ENCODE data around the gene RSL1D1. TPM values are rescaled to one million over a fixed set of nuclear protein-coding genes. Genes with fewer than 3 reads are reported as not detected.

The RSL1D1 gene
- polyA plus RNA-seq, 1 donor from 2014 or later: 61.2 TPM

- Histone ChIP-seq H3K27ac (ENCODE audit: low read length) (no peak overlapping the region), H3K79me2 (replicated peaks; ENCODE audit: insufficient read depth, low read length) (peaks cover 65% of the 10 kb centered on the region), H4K20me1 (ENCODE audit: insufficient read depth) (no peaks in the 10 kb centered on the region), H3K36me3 (ENCODE audit: insufficient read depth, low read length) (no peaks in the 10 kb centered on the region), H3K9me3 (ENCODE audit: low read length) (no peaks in the 10 kb centered on the region), H3K4me3 (ENCODE audit: low read length) (no peak overlapping the region), H3K27me3 (ENCODE audit: insufficient read depth, low read depth, low read length) (no peaks in the 10 kb centered on the region), H3F3A (ENCODE audit: insufficient read depth, low read length, poor library complexity, severe bottlenecking) (no peaks in the 10 kb centered on the region), H3K9me2 (ENCODE audit: insufficient read depth, low read length) (no peaks in the 10 kb centered on the region), H3K4me2 (ENCODE audit: low read length) (no peak overlapping the region), H2AFZ (ENCODE audit: low read depth, low read length) (no peak overlapping the region), H3K9ac (ENCODE audit: low read length) (no peak overlapping the region)
- no peak for TF ChIP-seq EZH2 (IDR thresholded peaks at IDR 0.05; ENCODE audit: borderline replicate concordance, insufficient read depth, low read length, poor library complexity, severe bottlenecking)
- no peak for TF ChIP-seq MXI1 (conservative IDR thresholded peaks at IDR 0.05; ENCODE audit: poor library complexity, severe bottlenecking)
- no peak for TF ChIP-seq POLR2AphosphoS5 (IDR thresholded peaks at IDR 0.05)
- TF ChIP-seq, protein P1, sequence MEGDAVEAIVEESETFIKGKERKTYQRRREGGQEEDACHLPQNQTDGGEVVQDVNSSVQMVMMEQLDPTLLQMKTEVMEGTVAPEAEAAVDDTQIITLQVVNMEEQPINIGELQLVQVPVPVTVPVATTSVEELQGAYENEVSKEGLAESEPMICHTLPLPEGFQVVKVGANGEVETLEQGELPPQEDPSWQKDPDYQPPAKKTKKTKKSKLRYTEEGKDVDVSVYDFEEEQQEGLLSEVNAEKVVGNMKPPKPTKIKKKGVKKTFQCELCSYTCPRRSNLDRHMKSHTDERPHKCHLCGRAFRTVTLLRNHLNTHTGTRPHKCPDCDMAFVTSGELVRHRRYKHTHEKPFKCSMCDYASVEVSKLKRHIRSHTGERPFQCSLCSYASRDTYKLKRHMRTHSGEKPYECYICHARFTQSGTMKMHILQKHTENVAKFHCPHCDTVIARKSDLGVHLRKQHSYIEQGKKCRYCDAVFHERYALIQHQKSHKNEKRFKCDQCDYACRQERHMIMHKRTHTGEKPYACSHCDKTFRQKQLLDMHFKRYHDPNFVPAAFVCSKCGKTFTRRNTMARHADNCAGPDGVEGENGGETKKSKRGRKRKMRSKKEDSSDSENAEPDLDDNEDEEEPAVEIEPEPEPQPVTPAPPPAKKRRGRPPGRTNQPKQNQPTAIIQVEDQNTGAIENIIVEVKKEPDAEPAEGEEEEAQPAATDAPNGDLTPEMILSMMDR (IDR thresholded peaks at IDR 0.05; ENCODE audit: poor library complexity, severe bottlenecking): no peak
These were observed 57.5 kb downstream of the RSL1D1 start for GRCh38 chr16:11793840-11794239.

DNA sequence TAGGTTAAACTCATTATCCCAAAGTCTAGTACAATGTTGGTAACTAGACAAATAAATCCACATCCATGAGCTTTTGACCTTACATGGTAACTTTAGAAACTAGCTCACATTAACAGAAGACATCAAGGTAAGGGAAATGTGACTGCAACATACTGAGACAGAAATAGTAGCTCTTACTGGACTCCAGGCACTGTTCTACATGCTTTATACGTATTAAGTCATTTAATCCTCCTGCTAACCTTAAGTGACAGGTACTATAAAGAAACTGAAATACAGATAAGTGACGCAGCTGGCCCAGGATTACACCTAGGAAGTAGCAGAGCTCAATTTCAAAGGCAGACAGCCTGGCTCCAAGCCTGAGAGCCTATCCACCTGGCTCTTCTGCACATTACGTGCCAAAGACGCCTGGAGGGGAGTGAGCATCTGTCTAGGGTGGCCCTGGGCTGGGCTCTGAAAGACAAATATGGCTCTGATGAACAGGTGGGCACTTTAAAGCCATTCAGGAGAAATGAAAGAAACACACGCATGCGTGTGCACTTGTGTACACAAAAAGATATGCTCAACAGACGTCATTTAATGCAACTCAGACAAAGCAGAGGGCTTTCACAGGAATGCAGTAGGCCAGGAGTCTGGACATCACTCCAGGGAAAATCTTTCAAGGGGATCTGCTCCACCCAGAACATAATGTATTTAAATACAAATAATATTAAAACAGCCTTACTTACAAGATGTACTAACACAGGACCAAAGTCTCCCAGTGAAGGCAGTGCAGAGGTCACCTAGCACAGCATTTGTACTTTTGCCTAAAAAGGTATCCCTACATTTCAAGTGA lies 58.7 kb downstream of the RSL1D1 start:
- Histone ChIP-seq H3K9ac (ENCODE audit: low read length) (no peak overlapping the region), H3K27ac (ENCODE audit: low read length) (no peak overlapping the region), H2AFZ (ENCODE audit: low read depth, low read length) (no peak overlapping the region), H3K36me3 (ENCODE audit: insufficient read depth, low read length) (no peaks in the 10 kb centered on the region), H3F3A (ENCODE audit: insufficient read depth, low read length, poor library complexity, severe bottlenecking) (no peaks in the 10 kb centered on the region), H3K9me2 (ENCODE audit: insufficient read depth, low read length) (no peaks in the 10 kb centered on the region), H3K9me3 (ENCODE audit: low read length) (no peaks in the 10 kb centered on the region), H3K4me3 (ENCODE audit: low read length) (no peak overlapping the region), H3K4me2 (ENCODE audit: low read length) (no peak overlapping the region), H4K20me1 (ENCODE audit: insufficient read depth) (no peaks in the 10 kb centered on the region), H3K27me3 (ENCODE audit: insufficient read depth, low read depth, low read length) (no peaks in the 10 kb centered on the region), H3K79me2 (replicated peaks; ENCODE audit: insufficient read depth, low read length) (peaks cover 74% of the 10 kb centered on the region)
- TF ChIP-seq, protein P2, sequence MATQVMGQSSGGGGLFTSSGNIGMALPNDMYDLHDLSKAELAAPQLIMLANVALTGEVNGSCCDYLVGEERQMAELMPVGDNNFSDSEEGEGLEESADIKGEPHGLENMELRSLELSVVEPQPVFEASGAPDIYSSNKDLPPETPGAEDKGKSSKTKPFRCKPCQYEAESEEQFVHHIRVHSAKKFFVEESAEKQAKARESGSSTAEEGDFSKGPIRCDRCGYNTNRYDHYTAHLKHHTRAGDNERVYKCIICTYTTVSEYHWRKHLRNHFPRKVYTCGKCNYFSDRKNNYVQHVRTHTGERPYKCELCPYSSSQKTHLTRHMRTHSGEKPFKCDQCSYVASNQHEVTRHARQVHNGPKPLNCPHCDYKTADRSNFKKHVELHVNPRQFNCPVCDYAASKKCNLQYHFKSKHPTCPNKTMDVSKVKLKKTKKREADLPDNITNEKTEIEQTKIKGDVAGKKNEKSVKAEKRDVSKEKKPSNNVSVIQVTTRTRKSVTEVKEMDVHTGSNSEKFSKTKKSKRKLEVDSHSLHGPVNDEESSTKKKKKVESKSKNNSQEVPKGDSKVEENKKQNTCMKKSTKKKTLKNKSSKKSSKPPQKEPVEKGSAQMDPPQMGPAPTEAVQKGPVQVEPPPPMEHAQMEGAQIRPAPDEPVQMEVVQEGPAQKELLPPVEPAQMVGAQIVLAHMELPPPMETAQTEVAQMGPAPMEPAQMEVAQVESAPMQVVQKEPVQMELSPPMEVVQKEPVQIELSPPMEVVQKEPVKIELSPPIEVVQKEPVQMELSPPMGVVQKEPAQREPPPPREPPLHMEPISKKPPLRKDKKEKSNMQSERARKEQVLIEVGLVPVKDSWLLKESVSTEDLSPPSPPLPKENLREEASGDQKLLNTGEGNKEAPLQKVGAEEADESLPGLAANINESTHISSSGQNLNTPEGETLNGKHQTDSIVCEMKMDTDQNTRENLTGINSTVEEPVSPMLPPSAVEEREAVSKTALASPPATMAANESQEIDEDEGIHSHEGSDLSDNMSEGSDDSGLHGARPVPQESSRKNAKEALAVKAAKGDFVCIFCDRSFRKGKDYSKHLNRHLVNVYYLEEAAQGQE (IDR thresholded peaks at IDR 0.05; ENCODE audit: borderline replicate concordance): no peak
- TF ChIP-seq SMC3 (conservative IDR thresholded peaks at IDR 0.05; ENCODE audit: poor library complexity): no peak
- TF ChIP-seq RAD21 (conservative IDR thresholded peaks at IDR 0.05): no peak
- TF ChIP-seq, protein P1 (IDR thresholded peaks at IDR 0.05; ENCODE audit: poor library complexity, severe bottlenecking): no peak
- no peak for TF ChIP-seq MXI1 (conservative IDR thresholded peaks at IDR 0.05; ENCODE audit: poor library complexity, severe bottlenecking)
- TF ChIP-seq POLR2AphosphoS5 (IDR thresholded peaks at IDR 0.05): no peak
- TF ChIP-seq TAF1 (IDR thresholded peaks at IDR 0.05; ENCODE audit: low read depth): no peak
- TF ChIP-seq EZH2 (IDR thresholded peaks at IDR 0.05; ENCODE audit: borderline replicate concordance, insufficient read depth, low read length, poor library complexity, severe bottlenecking): no peak
- TF ChIP-seq EP300 (conservative IDR thresholded peaks at IDR 0.05; ENCODE audit: poor library complexity, severe bottlenecking): no peak
